SU-DHL-6 (cell line): ENCODE data around the gene ZNF609.

Experiments
- H2AFZ ChIP-seq: fragments of 200-600 bp; sonication (generic); 2 replicates; pipeline ENCODE4 v1.6.1; 2014; ENCODE audit warnings: low read depth, mild to moderate bottlenecking, moderate library complexity, mixed read lengths, antibody characterized with exemption, low read length; ENCODE audit not compliant: severe bottlenecking
- H3F3A ChIP-seq: fragments of 200-600 bp; shearing (Covaris generic); 2 replicates; pipeline ENCODE4 v1.6.0; 2016; ENCODE audit warnings: antibody characterized with exemption, mild to moderate bottlenecking; ENCODE audit not compliant: insufficient read depth
- H3K27ac ChIP-seq: fragments of 200-600 bp; sonication (generic); 2 replicates; pipeline ENCODE4 v1.5.1; 2016; ENCODE audit warnings: low read depth, mild to moderate bottlenecking, low read length, moderate library complexity, mixed read lengths
- H3K27me3 ChIP-seq: fragments of 200-600 bp; sonication (generic), shearing (Covaris generic); 2 replicates; pipeline ENCODE4 v1.6.0; 2014; ENCODE audit warnings: mild to moderate bottlenecking, low read length
- H3K36me3 ChIP-seq: fragments of 200-600 bp; sonication (generic); 2 replicates; pipeline ENCODE4 v1.6.1; 2014; ENCODE audit warnings: mild to moderate bottlenecking, low read length, mixed read lengths
- H3K4me2 ChIP-seq: fragments of 300-600, 200-600 bp; shearing (Covaris generic), sonication (generic); 2 replicates; pipeline ENCODE4 v1.6.0; 2014; ENCODE audit warnings: low read length, low read depth, mild to moderate bottlenecking; ENCODE audit not compliant: poor library complexity, severe bottlenecking
- H3K4me3 ChIP-seq: fragments of 200-600 bp; sonication (generic); 2 replicates; pipeline ENCODE4 v1.5.1; 2014; ENCODE audit warnings: antibody characterized with exemption, low read length, mild to moderate bottlenecking, mixed read lengths; ENCODE audit not compliant: insufficient read depth, poor library complexity, severe bottlenecking
- H3K79me2 ChIP-seq: fragments of 200-600 bp; sonication (generic); 2 replicates; pipeline ENCODE4 v1.6.1; 2014; ENCODE audit warnings: mild to moderate bottlenecking, low read length, moderate library complexity; ENCODE audit not compliant: insufficient read depth
- H3K9ac ChIP-seq: fragments of 200-600 bp; sonication (generic); 2 replicates; pipeline ENCODE4 v1.7.0; 2014; ENCODE audit warnings: mild to moderate bottlenecking, low read length
- H3K9me2 ChIP-seq: fragments of 200-600 bp; sonication (generic); replicated peaks from 2 replicates; pipeline ENCODE4 v1.6.1; 2014; ENCODE audit warnings: low read length; ENCODE audit not compliant: insufficient read depth
- H3K9me3 ChIP-seq: fragments of 200-600 bp; sonication (generic); 2 replicates; pipeline ENCODE4 v1.6.1; 2014; ENCODE audit warnings: low read length, mixed read lengths; ENCODE audit not compliant: insufficient read depth
- H4K20me1 ChIP-seq: fragments of 200-600 bp; sonication (generic); 2 replicates; pipeline ENCODE4 v1.6.1; 2014; ENCODE audit warnings: low read depth, mild to moderate bottlenecking, antibody characterized with exemption, low read length, moderate library complexity, mixed read lengths
- EZH2phosphoT487 ChIP-seq: fragments of 200-600 bp; sonication (generic), shearing (Covaris generic); conservative IDR thresholded peaks from 2 replicates; pipeline ENCODE4 v1.6.1; 2018; ENCODE audit warnings: mild to moderate bottlenecking, antibody characterized with exemption, low read length, moderate library complexity, mixed read lengths
- TF ChIP-seq, protein P1 (sequence below): fragments of 200-600 bp; sonication (generic); IDR thresholded peaks from one replicate; pipeline ENCODE4 v1.5.1; 2017; ENCODE audit warnings: antibody characterized with exemption, mild to moderate bottlenecking, low read length, moderate library complexity; ENCODE audit not compliant: insufficient read depth, poor library complexity, severe bottlenecking

ZNF609 gene

DNA sequence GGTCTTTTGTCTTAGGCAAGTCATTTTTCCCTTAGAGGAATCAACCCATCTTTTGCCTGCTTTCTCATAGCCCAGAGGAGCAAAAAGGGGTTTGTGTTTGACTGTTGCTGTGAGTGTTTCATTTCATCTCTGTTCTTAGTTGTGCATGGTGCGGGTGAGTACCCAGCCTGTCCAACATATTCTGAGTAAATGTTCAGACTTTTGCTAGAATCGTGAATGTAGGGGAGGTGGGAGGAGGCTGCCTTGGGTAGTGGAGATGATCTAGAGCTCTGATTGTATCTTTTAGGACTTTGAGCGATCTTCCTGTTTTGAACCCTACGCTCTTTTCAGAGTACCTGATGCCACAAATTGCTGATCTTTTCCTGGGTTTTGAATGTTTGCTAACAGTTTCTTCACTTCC, 123.1 kb downstream of the ZNF609 start:
- Histone ChIP-seq H3K4me3 (no peak overlapping the region), H3K9me3 (peaks cover 13% of the 10 kb centered on the region; the same call in 1 of the 2 replicates), H4K20me1 (no peaks in the 10 kb centered on the region), H3K9me2 (no peaks in the 10 kb centered on the region), H3K79me2 (peaks cover 25% of the 10 kb centered on the region), H3K4me2 (no peak overlapping the region), H2AFZ (no peak overlapping the region), H3F3A (no peaks in the 10 kb centered on the region), H3K27me3 (no peaks in the 10 kb centered on the region), H3K9ac (no peak overlapping the region), H3K27ac (no peak overlapping the region), H3K36me3 (peaks cover 5% of the 10 kb centered on the region; the same call in 1 of the 2 replicates)
- TF ChIP-seq, protein P1, sequence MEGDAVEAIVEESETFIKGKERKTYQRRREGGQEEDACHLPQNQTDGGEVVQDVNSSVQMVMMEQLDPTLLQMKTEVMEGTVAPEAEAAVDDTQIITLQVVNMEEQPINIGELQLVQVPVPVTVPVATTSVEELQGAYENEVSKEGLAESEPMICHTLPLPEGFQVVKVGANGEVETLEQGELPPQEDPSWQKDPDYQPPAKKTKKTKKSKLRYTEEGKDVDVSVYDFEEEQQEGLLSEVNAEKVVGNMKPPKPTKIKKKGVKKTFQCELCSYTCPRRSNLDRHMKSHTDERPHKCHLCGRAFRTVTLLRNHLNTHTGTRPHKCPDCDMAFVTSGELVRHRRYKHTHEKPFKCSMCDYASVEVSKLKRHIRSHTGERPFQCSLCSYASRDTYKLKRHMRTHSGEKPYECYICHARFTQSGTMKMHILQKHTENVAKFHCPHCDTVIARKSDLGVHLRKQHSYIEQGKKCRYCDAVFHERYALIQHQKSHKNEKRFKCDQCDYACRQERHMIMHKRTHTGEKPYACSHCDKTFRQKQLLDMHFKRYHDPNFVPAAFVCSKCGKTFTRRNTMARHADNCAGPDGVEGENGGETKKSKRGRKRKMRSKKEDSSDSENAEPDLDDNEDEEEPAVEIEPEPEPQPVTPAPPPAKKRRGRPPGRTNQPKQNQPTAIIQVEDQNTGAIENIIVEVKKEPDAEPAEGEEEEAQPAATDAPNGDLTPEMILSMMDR: no peak
- TF ChIP-seq EZH2phosphoT487: no peak

DNA sequence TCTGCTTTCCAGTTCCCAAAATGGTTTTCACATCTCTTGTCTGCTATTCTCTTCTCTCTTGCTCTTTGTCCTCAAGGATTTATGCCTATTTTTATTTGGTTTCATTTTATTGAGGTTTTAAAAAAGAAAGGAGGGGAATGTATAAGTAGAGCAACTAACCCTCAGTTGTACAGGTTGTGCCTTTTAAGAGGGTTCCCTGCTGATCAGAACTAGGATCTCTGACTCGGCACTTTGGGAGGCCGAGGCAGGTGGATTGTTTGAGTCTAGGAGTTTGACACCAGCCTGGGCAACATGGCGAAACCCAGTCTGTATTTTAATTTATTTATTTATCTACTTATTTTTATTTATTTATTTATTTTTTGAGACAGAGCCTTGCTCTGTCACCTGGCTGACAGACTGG, 123.6 kb downstream of the ZNF609 start:
- no peaks in the 10 kb centered on the region for H3K27me3 ChIP-seq
- H3K9me3 ChIP-seq: peaks cover 13% of the 10 kb centered on the region; the same call in 1 of the 2 replicates
- no peak overlapping the region for H3K4me2 ChIP-seq
- H3K4me3 ChIP-seq: no peak overlapping the region
- no peak overlapping the region for H2AFZ ChIP-seq
- no peaks in the 10 kb centered on the region for H3F3A ChIP-seq
- TF ChIP-seq EZH2phosphoT487: no peak
- TF ChIP-seq, protein P1: no peak
- peaks cover 5% of the 10 kb centered on the region; the same call in 1 of the 2 replicates for H3K36me3 ChIP-seq
- H4K20me1 ChIP-seq: no peaks in the 10 kb centered on the region
- peaks cover 25% of the 10 kb centered on the region for H3K79me2 ChIP-seq
- H3K9me2 ChIP-seq: no peaks in the 10 kb centered on the region
- H3K9ac ChIP-seq: no peak overlapping the region
- no peak overlapping the region for H3K27ac ChIP-seq

DNA sequence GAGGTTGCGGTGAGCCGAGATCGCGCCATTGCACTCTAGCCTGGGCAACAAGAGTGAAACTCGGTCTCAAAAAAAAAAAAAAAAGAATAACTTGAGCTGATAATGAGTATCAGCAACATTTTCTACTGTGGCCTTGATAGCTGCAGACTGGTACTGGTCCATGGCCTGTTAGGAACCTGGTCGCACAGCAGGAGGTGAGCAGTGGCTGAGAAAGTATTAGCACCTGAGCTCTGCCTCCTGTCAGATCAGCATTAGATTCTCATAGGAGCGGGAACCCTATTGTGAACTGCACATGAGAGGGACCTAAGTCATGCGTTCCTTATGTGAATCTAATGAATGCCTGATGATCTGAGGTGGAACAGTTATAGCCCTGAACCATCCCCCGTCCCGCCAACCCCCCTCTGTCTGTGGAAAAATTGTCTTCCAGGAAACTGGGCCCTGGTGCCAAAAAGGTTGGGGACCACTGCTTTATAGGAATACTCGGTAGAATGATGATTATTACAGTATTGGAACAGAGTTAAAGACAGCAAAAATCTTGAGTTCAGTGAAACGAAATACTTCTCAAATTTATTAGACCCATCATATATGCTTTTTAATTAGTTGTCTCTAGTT, 126.0 kb downstream of the ZNF609 start:
- no peak overlapping the region for H3K4me2 ChIP-seq
- H3F3A ChIP-seq: no peaks in the 10 kb centered on the region
- H3K9me2 ChIP-seq: no peaks in the 10 kb centered on the region
- H3K27ac ChIP-seq: no peak overlapping the region
- H3K4me3 ChIP-seq: no peak overlapping the region
- H3K79me2 ChIP-seq: peaks cover 23% of the 10 kb centered on the region
- peaks cover 2% of the 10 kb centered on the region; the same call in 1 of the 2 replicates for H3K36me3 ChIP-seq
- no peaks in the 10 kb centered on the region for H4K20me1 ChIP-seq
- TF ChIP-seq EZH2phosphoT487: no peak
- TF ChIP-seq, protein P1: no peak
- H2AFZ ChIP-seq: no peak overlapping the region
- no peak overlapping the region for H3K9ac ChIP-seq
- no peaks in the 10 kb centered on the region for H3K9me3 ChIP-seq
- H3K27me3 ChIP-seq: no peaks in the 10 kb centered on the region
